Hepatocyte (in vitro differentiated cells): ENCODE measurements around the gene CCDC144A.
"Not testable (repeated sequence)": the region's sequence is repeated elsewhere in the genome, so short reads cannot be mapped to it uniquely, and the experiment has no call there.

Experiments
- EZH2phosphoT487 ChIP-seq: fragments of 200-600 bp; sonication (generic); IDR thresholded peaks from one replicate; pipeline ENCODE4 v1.6.1; 2018; ENCODE audit warnings: antibody characterized with exemption, mild to moderate bottlenecking, low read depth, moderate library complexity; ENCODE audit not compliant: unreplicated experiment, severe bottlenecking
- TF ChIP-seq, protein P1 (sequence below): fragments of 200-600 bp; sonication (generic); IDR thresholded peaks from 2 replicates; pipeline ENCODE4 v1.5.1; 2016; ENCODE audit warnings: antibody characterized with exemption, mild to moderate bottlenecking; ENCODE audit not compliant: poor library complexity

DNA sequence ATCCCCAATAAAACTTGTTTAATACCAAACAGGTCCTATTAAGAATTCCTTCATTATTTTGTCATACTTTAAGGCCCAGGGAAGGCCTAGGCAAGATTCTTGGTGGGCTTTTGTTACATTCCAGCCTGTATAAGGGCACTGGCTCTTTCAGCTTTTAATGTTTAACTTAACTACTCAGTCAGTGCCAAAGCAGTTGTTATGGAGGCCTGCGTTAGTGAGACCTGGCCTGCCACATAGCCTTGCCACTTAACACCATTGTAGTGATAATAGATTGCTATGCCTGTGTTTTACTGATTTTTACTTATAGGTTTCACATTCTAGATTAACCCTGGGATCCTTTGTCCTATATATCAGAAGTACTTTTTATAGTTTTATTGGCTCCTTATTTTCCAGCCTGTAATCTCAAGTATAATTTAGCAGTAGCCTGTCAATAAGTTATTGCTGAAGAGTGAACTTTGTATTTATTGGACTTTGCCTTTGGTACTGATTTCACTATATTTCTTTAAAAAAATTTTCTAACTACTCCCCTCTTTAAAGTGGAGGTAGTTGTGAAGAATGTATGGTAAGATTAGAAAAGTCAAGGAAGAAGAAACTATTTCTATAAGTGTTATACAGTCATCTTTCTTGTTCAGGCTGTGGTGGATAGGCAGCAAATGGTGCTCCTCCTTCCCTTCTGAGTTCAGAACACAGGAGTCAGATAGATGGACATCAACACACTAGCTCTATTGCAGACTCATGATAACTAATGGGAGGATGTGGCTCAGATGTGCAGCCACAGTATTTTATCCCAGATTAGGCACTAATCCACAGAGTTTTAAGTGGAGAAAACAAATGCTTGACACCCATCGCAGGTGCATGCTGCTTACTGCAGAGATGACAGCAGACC is 78.5 kb downstream of the CCDC144A start:
- TF ChIP-seq, protein P1, sequence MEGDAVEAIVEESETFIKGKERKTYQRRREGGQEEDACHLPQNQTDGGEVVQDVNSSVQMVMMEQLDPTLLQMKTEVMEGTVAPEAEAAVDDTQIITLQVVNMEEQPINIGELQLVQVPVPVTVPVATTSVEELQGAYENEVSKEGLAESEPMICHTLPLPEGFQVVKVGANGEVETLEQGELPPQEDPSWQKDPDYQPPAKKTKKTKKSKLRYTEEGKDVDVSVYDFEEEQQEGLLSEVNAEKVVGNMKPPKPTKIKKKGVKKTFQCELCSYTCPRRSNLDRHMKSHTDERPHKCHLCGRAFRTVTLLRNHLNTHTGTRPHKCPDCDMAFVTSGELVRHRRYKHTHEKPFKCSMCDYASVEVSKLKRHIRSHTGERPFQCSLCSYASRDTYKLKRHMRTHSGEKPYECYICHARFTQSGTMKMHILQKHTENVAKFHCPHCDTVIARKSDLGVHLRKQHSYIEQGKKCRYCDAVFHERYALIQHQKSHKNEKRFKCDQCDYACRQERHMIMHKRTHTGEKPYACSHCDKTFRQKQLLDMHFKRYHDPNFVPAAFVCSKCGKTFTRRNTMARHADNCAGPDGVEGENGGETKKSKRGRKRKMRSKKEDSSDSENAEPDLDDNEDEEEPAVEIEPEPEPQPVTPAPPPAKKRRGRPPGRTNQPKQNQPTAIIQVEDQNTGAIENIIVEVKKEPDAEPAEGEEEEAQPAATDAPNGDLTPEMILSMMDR = not testable (repeated sequence)
- not testable (repeated sequence) for TF ChIP-seq EZH2phosphoT487
